ENCODE results near the gene RFX4.

GRCh38 chr12:106595268-106595667 is 12.5 kb downstream of the RFX4 start:
- TF ChIP-seq, protein P1, sequence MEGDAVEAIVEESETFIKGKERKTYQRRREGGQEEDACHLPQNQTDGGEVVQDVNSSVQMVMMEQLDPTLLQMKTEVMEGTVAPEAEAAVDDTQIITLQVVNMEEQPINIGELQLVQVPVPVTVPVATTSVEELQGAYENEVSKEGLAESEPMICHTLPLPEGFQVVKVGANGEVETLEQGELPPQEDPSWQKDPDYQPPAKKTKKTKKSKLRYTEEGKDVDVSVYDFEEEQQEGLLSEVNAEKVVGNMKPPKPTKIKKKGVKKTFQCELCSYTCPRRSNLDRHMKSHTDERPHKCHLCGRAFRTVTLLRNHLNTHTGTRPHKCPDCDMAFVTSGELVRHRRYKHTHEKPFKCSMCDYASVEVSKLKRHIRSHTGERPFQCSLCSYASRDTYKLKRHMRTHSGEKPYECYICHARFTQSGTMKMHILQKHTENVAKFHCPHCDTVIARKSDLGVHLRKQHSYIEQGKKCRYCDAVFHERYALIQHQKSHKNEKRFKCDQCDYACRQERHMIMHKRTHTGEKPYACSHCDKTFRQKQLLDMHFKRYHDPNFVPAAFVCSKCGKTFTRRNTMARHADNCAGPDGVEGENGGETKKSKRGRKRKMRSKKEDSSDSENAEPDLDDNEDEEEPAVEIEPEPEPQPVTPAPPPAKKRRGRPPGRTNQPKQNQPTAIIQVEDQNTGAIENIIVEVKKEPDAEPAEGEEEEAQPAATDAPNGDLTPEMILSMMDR (conservative IDR thresholded peaks at IDR 0.05; ENCODE audit: low read length) = no peak
- no peak for TF ChIP-seq EZH2phosphoT487 (IDR thresholded peaks at IDR 0.05; ENCODE audit: borderline replicate concordance)

All from Loucy (cell line).